ENCODE results near the gene ADCY2.
A peak's percentile ranks its signal among the peaks of the same experiment; 100 is the strongest.

ADCY2 gene

GRCh38 chr5:7849681-7850394 is 453.9 kb downstream of the ADCY2 start:
- DNase-seq = no peak

GRCh38 chr5:7850395-7851239 is 454.7 kb downstream of the ADCY2 start, which contains the start of gene CFAP90:
Gene CFAP90, minus strand, starts transcription at chr5:7851133. Its CDS starts 112 bp downstream, at chr5:7851021.
- no peak for DNase-seq

GRCh38 chr5:7851240-7851592 is 455.3 kb downstream of the ADCY2 start:
- DNase-seq = no peak

GRCh38 chr5:7851617-7852289 is 455.8 kb downstream of the ADCY2 start:
- DNase-seq = no peak

GRCh38 chr5:7852542-7852941 is 456.6 kb downstream of the ADCY2 start:
- DNase-seq = no peak

- no peak for DNase-seq
Measured at GRCh38 chr5:7852988-7853387, 457.1 kb downstream of the ADCY2 start.

- DNase-seq = no peak
Measured at GRCh38 chr5:7855611-7856010, 459.7 kb downstream of the ADCY2 start.

GRCh38 chr5:7856855-7857254 is 460.9 kb downstream of the ADCY2 start:
- DNase-seq = peak; percentile 63 to 67

- no peak for DNase-seq
Measured at GRCh38 chr5:7857361-7857760, 461.4 kb downstream of the ADCY2 start.

GRCh38 chr5:7857926-7858632 is 462.1 kb downstream of the ADCY2 start:
- DNase-seq = no peak

- no peak for DNase-seq
Measured at GRCh38 chr5:7866196-7866595, 470.3 kb downstream of the ADCY2 start.

- DNase-seq = no peak
Measured at GRCh38 chr5:7867260-7867659, 471.3 kb downstream of the ADCY2 start.

- DNase-seq = no peak
Measured at GRCh38 chr5:7868427-7868772, 472.5 kb downstream of the ADCY2 start.

GRCh38 chr5:7868773-7869473 is 473.0 kb downstream of the ADCY2 start, which contains the start of the genes FASTKD3 and MTRR:
Gene FASTKD3, minus strand, starts transcription at chr5:7869031. Its CDS starts 948 bp downstream, at chr5:7868083.
Gene MTRR, plus strand, starts transcription at chr5:7869148. Its CDS starts 1,647 bp downstream, at chr5:7870795.
- DNase-seq = peak; percentile 94 to 97

- DNase-seq = peak in 1 of 2 experiments; percentile 13
Measured at GRCh38 chr5:7869474-7870136, 473.7 kb downstream of the ADCY2 start.

GRCh38 chr5:7871653-7872052 is 475.7 kb downstream of the ADCY2 start:
- no peak for DNase-seq

GRCh38 chr5:7872517-7873130 is 476.7 kb downstream of the ADCY2 start:
- no peak for DNase-seq

GRCh38 chr5:7873216-7873615 is 477.3 kb downstream of the ADCY2 start:
- no peak for DNase-seq

GRCh38 chr5:7874639-7875038 is 478.7 kb downstream of the ADCY2 start:
- no peak for DNase-seq

- no peak for DNase-seq
Measured at GRCh38 chr5:7875151-7875550, 479.2 kb downstream of the ADCY2 start.

GRCh38 chr5:7876867-7877266 is 480.9 kb downstream of the ADCY2 start:
- no peak for DNase-seq
